ENCODE measurements around the gene ALDH1L1.

The ALDH1L1 gene

DNA sequence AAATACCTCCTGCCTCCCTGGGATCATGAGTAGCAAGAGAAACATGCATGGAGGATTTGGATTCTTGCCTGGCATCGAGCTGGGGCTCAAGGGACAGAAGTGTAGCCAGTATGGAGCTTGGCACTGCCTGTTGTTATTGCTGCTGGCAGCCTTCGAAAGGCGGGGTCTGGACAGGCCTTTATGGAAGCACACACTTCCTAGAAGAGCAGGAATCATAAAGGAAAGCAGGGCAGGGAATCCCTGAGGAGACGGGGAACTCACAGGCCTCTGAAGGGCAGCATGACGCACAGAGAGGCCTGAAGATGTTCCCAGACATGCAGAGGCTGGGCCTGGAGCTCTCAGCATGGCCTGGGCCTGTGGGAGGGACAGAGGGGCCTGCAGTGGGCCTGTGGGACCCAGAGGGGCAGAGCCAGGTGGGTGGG lies 77.8 kb downstream of the ALDH1L1 start:
- Histone ChIP-seq H3K4me1 (ENCODE audit: control insufficient read depth, insufficient read depth, low read length) (no peaks in the 10 kb centered on the region), H3K27ac (ENCODE audit: extremely low read depth, low read depth, low read length) (no peak overlapping the region), H3K9me3 (ENCODE audit: control insufficient read depth, insufficient read depth, low read depth, low read length) (no peaks in the 10 kb centered on the region), H3K4me3 (ENCODE audit: low read depth, low read length) (no peak overlapping the region), H3K36me3 (ENCODE audit: control insufficient read depth in 2 of 2, insufficient read depth in 1 of 2, low read length in 2 of 2) (no peaks in the 10 kb centered on the region)
- POLR2A ChIA-PET: no interaction called here
- TF ChIP-seq, protein P1, sequence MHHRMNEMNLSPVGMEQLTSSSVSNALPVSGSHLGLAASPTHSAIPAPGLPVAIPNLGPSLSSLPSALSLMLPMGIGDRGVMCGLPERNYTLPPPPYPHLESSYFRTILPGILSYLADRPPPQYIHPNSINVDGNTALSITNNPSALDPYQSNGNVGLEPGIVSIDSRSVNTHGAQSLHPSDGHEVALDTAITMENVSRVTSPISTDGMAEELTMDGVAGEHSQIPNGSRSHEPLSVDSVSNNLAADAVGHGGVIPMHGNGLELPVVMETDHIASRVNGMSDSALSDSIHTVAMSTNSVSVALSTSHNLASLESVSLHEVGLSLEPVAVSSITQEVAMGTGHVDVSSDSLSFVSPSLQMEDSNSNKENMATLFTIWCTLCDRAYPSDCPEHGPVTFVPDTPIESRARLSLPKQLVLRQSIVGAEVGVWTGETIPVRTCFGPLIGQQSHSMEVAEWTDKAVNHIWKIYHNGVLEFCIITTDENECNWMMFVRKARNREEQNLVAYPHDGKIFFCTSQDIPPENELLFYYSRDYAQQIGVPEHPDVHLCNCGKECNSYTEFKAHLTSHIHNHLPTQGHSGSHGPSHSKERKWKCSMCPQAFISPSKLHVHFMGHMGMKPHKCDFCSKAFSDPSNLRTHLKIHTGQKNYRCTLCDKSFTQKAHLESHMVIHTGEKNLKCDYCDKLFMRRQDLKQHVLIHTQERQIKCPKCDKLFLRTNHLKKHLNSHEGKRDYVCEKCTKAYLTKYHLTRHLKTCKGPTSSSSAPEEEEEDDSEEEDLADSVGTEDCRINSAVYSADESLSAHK (tag by site-specific recombination; IDR thresholded peaks at IDR 0.05): no peak
- no peak for TF ChIP-seq KLF8 (tag by site-specific recombination; IDR thresholded peaks at IDR 0.05)
- TF ChIP-seq ZNF654 (tag by site-specific recombination; IDR thresholded peaks at IDR 0.05; ENCODE audit: low read depth): no peak
- TF ChIP-seq ZFP37 (tag by site-specific recombination; IDR thresholded peaks at IDR 0.05): no peak
- TF ChIP-seq ZNF132 (tag by site-specific recombination; IDR thresholded peaks at IDR 0.05; ENCODE audit: borderline replicate concordance): no peak
- TF ChIP-seq ZNF157 (tag by site-specific recombination; IDR thresholded peaks at IDR 0.05): no peak
- TF ChIP-seq, protein P2, sequence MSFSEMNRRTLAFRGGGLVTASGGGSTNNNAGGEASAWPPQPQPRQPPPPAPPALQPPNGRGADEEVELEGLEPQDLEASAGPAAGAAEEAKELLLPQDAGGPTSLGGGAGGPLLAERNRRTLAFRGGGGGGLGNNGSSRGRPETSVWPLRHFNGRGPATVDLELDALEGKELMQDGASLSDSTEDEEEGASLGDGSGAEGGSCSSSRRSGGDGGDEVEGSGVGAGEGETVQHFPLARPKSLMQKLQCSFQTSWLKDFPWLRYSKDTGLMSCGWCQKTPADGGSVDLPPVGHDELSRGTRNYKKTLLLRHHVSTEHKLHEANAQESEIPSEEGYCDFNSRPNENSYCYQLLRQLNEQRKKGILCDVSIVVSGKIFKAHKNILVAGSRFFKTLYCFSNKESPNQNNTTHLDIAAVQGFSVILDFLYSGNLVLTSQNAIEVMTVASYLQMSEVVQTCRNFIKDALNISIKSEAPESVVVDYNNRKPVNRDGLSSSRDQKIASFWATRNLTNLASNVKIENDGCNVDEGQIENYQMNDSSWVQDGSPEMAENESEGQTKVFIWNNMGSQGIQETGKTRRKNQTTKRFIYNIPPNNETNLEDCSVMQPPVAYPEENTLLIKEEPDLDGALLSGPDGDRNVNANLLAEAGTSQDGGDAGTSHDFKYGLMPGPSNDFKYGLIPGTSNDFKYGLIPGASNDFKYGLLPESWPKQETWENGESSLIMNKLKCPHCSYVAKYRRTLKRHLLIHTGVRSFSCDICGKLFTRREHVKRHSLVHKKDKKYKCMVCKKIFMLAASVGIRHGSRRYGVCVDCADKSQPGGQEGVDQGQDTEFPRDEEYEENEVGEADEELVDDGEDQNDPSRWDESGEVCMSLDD (tag by site-specific recombination; IDR thresholded peaks at IDR 0.05): no peak
- TF ChIP-seq, protein P3, sequence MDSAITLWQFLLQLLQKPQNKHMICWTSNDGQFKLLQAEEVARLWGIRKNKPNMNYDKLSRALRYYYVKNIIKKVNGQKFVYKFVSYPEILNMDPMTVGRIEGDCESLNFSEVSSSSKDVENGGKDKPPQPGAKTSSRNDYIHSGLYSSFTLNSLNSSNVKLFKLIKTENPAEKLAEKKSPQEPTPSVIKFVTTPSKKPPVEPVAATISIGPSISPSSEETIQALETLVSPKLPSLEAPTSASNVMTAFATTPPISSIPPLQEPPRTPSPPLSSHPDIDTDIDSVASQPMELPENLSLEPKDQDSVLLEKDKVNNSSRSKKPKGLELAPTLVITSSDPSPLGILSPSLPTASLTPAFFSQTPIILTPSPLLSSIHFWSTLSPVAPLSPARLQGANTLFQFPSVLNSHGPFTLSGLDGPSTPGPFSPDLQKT (IDR thresholded peaks at IDR 0.05; ENCODE audit: borderline replicate concordance, low read depth, low read length): no peak
- CTCF ChIA-PET: interaction anchor here (0.9 kb wide), 1 partner anchor 31 kb away, joined by 3 read pairs; no protein-coding TSS in a partner anchor

DNA sequence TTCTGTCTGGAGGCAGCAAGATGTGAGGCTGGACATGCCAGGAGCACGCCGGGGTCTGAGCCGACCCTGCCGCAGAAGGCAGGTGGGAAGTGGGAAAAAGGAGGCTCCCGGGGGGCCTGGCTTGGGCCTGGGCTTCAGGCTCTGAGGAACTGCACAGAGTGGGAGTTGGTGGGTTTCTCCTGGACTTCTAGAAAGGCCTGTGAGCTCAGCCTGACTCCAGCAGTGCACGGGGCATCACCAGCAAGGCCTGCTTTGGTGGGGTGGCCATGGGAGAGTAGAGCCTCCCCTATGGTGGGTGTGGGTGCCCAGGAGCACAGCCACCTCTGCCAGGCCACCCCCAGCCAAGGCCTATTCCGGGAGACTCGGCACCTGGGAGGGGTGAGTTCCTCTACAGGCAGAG lies 78.4 kb downstream of the ALDH1L1 start:
- ChIA-PET CTCF (interaction anchor here (0.9 kb wide), 1 partner anchor 32 kb away, joined by 3 read pairs; no protein-coding TSS in a partner anchor), POLR2A (no interaction called here)
- Histone ChIP-seq H3K9me3 (ENCODE audit: control insufficient read depth, insufficient read depth, low read depth, low read length) (no peaks in the 10 kb centered on the region), H3K4me3 (ENCODE audit: low read depth, low read length) (no peak overlapping the region), H3K4me1 (ENCODE audit: control insufficient read depth, insufficient read depth, low read length) (no peaks in the 10 kb centered on the region), H3K36me3 (ENCODE audit: control insufficient read depth in 2 of 2, insufficient read depth in 1 of 2, low read length in 2 of 2) (no peaks in the 10 kb centered on the region), H3K27ac (ENCODE audit: extremely low read depth, low read depth, low read length) (no peak overlapping the region)
- TF ChIP-seq ZNF132 (tag by site-specific recombination; IDR thresholded peaks at IDR 0.05; ENCODE audit: borderline replicate concordance) (no peak), ZFP37 (tag by site-specific recombination; IDR thresholded peaks at IDR 0.05) (no peak), ZNF558 (tag by site-specific recombination; IDR thresholded peaks at IDR 0.05) (no peak), ZNF416 (tag by site-specific recombination; IDR thresholded peaks at IDR 0.05) (no peak), ZNF114 (tag by site-specific recombination; IDR thresholded peaks at IDR 0.05) (no peak)
- TF ChIP-seq, protein P4, sequence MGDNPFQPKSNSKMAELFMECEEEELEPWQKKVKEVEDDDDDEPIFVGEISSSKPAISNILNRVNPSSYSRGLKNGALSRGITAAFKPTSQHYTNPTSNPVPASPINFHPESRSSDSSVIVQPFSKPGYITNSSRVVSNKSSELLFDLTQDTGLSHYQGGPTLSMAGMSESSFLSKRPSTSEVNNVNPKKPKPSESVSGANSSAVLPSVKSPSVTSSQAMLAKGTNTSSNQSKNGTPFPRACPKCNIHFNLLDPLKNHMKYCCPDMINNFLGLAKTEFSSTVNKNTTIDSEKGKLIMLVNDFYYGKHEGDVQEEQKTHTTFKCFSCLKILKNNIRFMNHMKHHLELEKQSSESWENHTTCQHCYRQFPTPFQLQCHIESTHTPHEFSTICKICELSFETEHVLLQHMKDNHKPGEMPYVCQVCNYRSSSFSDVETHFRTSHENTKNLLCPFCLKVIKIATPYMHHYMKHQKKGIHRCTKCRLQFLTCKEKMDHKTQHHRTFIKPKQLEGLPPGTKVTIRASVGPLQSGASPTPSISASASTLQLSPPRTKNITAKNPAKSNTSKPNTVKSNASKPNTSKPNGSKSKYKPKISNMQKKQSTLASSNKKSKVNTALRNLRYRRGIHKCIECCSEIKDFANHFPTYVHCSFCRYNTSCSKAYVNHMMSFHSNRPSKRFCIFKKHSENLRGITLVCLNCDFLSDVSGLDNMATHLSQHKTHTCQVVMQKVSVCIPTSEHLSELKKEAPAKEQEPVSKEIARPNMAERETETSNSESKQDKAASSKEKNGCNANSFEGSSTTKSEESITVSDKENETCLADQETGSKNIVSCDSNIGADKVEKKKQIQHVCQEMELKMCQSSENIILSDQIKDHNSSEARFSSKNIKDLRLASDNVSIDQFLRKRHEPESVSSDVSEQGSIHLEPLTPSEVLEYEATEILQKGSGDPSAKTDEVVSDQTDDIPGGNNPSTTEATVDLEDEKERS (tag by site-specific recombination; IDR thresholded peaks at IDR 0.05): no peak
- TF ChIP-seq, protein P5, sequence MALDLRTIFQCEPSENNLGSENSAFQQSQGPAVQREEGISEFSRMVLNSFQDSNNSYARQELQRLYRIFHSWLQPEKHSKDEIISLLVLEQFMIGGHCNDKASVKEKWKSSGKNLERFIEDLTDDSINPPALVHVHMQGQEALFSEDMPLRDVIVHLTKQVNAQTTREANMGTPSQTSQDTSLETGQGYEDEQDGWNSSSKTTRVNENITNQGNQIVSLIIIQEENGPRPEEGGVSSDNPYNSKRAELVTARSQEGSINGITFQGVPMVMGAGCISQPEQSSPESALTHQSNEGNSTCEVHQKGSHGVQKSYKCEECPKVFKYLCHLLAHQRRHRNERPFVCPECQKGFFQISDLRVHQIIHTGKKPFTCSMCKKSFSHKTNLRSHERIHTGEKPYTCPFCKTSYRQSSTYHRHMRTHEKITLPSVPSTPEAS (tag by site-specific recombination; IDR thresholded peaks at IDR 0.05): no peak
- TF ChIP-seq, protein P6, sequence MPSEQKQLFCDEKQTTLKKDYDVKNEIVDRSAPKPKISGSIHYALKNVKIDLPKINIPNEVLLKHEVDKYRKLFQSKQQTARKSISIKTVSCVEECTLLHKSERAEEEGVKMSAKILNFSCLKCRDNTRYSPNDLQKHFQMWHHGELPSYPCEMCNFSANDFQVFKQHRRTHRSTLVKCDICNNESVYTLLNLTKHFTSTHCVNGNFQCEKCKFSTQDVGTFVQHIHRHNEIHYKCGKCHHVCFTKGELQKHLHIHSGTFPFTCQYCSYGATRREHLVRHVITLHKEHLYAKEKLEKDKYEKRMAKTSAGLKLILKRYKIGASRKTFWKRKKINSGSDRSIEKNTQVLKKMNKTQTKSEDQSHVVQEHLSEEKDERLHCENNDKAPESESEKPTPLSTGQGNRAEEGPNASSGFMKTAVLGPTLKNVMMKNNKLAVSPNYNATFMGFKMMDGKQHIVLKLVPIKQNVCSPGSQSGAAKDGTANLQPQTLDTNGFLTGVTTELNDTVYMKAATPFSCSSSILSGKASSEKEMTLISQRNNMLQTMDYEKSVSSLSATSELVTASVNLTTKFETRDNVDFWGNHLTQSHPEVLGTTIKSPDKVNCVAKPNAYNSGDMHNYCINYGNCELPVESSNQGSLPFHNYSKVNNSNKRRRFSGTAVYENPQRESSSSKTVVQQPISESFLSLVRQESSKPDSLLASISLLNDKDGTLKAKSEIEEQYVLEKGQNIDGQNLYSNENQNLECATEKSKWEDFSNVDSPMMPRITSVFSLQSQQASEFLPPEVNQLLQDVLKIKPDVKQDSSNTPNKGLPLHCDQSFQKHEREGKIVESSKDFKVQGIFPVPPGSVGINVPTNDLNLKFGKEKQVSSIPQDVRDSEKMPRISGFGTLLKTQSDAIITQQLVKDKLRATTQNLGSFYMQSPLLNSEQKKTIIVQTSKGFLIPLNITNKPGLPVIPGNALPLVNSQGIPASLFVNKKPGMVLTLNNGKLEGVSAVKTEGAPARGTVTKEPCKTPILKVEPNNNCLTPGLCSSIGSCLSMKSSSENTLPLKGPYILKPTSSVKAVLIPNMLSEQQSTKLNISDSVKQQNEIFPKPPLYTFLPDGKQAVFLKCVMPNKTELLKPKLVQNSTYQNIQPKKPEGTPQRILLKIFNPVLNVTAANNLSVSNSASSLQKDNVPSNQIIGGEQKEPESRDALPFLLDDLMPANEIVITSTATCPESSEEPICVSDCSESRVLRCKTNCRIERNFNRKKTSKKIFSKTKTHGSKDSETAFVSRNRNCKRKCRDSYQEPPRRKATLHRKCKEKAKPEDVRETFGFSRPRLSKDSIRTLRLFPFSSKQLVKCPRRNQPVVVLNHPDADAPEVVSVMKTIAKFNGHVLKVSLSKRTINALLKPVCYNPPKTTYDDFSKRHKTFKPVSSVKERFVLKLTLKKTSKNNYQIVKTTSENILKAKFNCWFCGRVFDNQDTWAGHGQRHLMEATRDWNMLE (tag by site-specific recombination; conservative IDR thresholded peaks at IDR 0.05; ENCODE audit: low read depth): no peak
- TF ChIP-seq, protein P7, sequence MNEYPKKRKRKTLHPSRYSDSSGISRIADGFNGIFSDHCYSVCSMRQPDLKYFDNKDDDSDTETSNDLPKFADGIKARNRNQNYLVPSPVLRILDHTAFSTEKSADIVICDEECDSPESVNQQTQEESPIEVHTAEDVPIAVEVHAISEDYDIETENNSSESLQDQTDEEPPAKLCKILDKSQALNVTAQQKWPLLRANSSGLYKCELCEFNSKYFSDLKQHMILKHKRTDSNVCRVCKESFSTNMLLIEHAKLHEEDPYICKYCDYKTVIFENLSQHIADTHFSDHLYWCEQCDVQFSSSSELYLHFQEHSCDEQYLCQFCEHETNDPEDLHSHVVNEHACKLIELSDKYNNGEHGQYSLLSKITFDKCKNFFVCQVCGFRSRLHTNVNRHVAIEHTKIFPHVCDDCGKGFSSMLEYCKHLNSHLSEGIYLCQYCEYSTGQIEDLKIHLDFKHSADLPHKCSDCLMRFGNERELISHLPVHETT (tag by site-specific recombination; IDR thresholded peaks at IDR 0.05): no peak
